A673 (cell line): ENCODE results near the gene SLC66A3.

Source experiments
- EZH2 ChIP-seq: fragments of 200-600 bp; sonication (generic); IDR thresholded peaks from 2 replicates; pipeline ENCODE4 v1.6.1; 2017; ENCODE audit warnings: borderline replicate concordance, low read depth, mild to moderate bottlenecking, mixed read lengths, antibody characterized with exemption, low read length; ENCODE audit not compliant: poor library complexity, severe bottlenecking
- TF ChIP-seq, protein P1 (sequence below): fragments of 300-800, 200-600 bp; sonication (generic); conservative IDR thresholded peaks from 2 replicates; pipeline ENCODE4 v1.5.1; 2017; ENCODE audit warnings: low read depth, mild to moderate bottlenecking, antibody characterized with exemption, low read length, moderate library complexity, mixed read lengths

DNA sequence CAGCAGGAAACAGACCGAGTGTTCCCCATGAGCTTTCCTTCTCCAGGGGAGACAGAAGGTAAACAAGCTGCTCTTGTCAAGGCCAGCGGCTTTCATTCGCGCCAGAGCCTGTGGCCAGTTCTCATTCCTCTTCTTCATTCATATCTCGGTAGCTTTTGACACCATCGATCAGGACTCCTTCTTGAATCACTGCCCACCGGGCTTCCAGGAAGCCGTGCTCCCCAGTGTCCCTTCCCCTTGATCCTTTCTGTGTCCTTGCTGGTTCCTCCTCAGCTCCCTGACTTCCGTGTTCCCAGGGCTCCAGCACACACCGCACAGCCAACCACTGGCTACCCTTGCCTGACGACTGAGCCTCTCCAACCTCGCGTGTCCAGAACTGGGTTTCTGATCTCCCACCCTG, 14.1 kb downstream of the SLC66A3 start:
- TF ChIP-seq, protein P1, sequence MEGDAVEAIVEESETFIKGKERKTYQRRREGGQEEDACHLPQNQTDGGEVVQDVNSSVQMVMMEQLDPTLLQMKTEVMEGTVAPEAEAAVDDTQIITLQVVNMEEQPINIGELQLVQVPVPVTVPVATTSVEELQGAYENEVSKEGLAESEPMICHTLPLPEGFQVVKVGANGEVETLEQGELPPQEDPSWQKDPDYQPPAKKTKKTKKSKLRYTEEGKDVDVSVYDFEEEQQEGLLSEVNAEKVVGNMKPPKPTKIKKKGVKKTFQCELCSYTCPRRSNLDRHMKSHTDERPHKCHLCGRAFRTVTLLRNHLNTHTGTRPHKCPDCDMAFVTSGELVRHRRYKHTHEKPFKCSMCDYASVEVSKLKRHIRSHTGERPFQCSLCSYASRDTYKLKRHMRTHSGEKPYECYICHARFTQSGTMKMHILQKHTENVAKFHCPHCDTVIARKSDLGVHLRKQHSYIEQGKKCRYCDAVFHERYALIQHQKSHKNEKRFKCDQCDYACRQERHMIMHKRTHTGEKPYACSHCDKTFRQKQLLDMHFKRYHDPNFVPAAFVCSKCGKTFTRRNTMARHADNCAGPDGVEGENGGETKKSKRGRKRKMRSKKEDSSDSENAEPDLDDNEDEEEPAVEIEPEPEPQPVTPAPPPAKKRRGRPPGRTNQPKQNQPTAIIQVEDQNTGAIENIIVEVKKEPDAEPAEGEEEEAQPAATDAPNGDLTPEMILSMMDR = no peak
- no peak for TF ChIP-seq EZH2
